Measurements from ENCODE around the gene MRPL9.
A peak's percentile ranks its signal among the peaks of the same experiment; 100 is the strongest.

The MRPL9 gene

DNA sequence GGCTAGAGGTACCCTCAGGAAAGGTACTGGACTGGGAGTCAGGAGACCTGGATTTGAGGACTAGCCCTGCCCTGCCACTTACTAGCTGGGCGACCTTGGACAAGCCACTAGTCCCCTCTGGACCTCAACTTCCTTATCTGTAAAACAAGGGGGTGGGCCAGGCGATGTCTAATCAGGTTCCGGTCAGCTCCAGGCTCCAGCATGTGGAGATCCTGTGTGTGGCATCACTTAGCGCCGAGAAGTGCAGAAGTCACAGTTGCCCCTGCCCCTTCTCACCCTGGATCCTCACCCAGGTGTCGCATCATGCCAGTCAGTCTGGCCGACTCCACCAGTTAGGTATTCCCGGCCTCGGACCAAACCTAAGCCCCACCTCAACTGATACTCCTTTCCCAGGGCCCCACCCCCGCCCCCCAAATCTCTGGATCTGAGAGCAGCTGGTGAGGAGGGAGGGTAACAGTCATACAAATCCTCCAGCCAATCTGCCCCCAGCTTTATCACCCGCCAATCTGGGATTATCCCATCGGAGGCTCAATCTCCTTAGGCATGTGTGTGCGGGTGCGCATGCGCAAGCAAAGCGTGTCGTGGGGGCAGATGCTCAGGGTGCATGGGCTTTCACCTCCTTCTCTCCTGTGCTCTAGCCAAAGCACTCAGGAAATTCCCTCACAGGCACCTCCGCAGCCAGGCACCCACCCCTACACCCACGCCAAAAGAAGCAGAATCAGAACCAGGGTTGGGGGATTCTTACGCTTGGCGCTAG lies 52.1 kb downstream of the MRPL9 start:
- DNase-seq (ENCODE audit: low read depth): no peak

DNA sequence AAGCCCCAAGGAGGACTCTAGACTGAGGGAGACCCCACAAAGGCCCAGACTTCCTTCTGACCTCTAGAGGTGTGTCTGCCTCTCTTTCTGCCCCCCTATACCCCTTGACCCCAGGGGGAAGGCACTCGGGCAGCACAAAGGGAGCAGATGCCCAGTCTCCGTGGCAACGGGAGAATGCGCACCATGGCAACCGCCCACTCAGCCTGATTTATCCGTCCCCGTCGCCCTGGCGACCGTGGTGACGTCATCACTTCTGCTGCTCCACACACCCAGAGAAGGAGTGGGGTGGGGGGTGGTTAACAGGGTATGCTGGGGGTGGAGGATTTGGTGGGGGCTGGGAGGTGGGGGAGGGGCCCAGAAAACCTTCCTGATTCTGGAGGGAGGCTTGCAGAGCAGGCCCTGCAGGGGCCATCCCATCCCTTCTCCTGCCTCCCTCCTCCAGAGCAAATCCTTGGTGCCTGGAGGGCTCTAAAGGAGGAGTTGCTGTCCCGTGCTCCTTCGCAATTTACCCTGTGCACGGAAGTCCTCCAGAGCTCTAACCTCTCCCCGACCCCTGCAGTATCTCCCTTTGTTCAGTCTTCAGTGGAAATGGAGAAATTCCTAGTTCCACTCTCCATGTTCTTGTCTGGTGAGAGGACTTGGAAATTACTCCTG lies 53.0 kb downstream of the MRPL9 start:
- DNase-seq (ENCODE audit: low read depth): peak; percentile 7
